HTR-8/SVneo (cell line): ENCODE measurements around the gene ZNF268.
"Not testable (repeated sequence)": the region's sequence is repeated elsewhere in the genome, so short reads cannot be mapped to it uniquely, and the experiment has no call there.

ENCODE experiments used
- DNase-seq: peaks from one replicate; pipeline ENCODE4 v3.0.0; 2011; ENCODE audit warnings: low spot score, mixed read lengths; ENCODE audit not compliant: insufficient read length
- FAIRE-seq: peaks from 2 replicates; lab custom pipeline; 2011; peaks lifted over from hg19 to GRCh38; lab: Jason Lieb, UNC

Gene ZNF268

GRCh38 chr12:133225527-133225926, 44.2 kb downstream of the ZNF268 start:
- no peak for FAIRE-seq

GRCh38 chr12:133226690-133227089, 45.4 kb downstream of the ZNF268 start:
- no peak for FAIRE-seq
- no peak for DNase-seq

More at GRCh38 chr12:133225527-133225926, 44.2 kb downstream of the ZNF268 start:
- no peak for DNase-seq

- no peak for FAIRE-seq
Measured at GRCh38 chr12:133227281-133227852, 46.1 kb downstream of the ZNF268 start.

GRCh38 chr12:133231001-133231400, 49.7 kb downstream of the ZNF268 start:
- DNase-seq (no peak), FAIRE-seq (no peak)

More at GRCh38 chr12:133227281-133227852, 46.1 kb downstream of the ZNF268 start:
- DNase-seq, result no peak

GRCh38 chr12:133233006-133233405, 51.7 kb downstream of the ZNF268 start:
- FAIRE-seq, result no peak
- DNase-seq, result no peak

- FAIRE-seq, result no peak
- no peak for DNase-seq
Measured at GRCh38 chr12:133233993-133234564, 52.8 kb downstream of the ZNF268 start.

- DNase-seq, result no peak
- no peak for FAIRE-seq
Measured at GRCh38 chr12:133234971-133235370, 53.7 kb downstream of the ZNF268 start.

- DNase-seq, result no peak
- no peak for FAIRE-seq
Measured at GRCh38 chr12:133235401-133236112, 54.3 kb downstream of the ZNF268 start, which contains the start of gene ANHX. ANHX (minus strand) TSS chr12:133235877; CDS start chr12:133234356, 1,521 bp downstream.

GRCh38 chr12:133236144-133236543, 54.8 kb downstream of the ZNF268 start:
- FAIRE-seq (no peak), DNase-seq (no peak)

- DNase-seq (no peak), FAIRE-seq (no peak)
Measured at GRCh38 chr12:133236556-133236955, 55.3 kb downstream of the ZNF268 start.

- FAIRE-seq, result no peak
- DNase-seq, result no peak
Measured at GRCh38 chr12:133251732-133252131, 70.4 kb downstream of the ZNF268 start.

- not testable (repeated sequence) for DNase-seq
- peak; percentile 31 for FAIRE-seq
Measured at GRCh38 chr12:133255833-133256232, 74.5 kb downstream of the ZNF268 start.

- FAIRE-seq (no peak), DNase-seq (no peak)
Measured at GRCh38 chr12:133256321-133256720, 75.0 kb downstream of the ZNF268 start.

- FAIRE-seq (no peak), DNase-seq (no peak)
Measured at GRCh38 chr12:133264173-133264572, 82.9 kb downstream of the ZNF268 start.
